NB4 (cell line): ENCODE data around the gene ROBO3.

Experiments used
- DNase-seq: peaks from one replicate; pipeline ENCODE4 v3.0.0; 2010; ENCODE audit warnings: low read depth
- H3K4me3 ChIP-seq: one replicate; pipeline ENCODE4 v1.5.1; 2011; ENCODE audit warnings: mild to moderate bottlenecking, low read depth, low read length, moderate library complexity
- MYC ChIP-seq: IDR thresholded peaks from 2 replicates; pipeline ENCODE4 v1.6.1; 2011; ENCODE audit warnings: low read depth, low read length
- POLR2A ChIP-seq: IDR thresholded peaks from 2 replicates; pipeline ENCODE4 v1.6.1; 2011; ENCODE audit warnings: mild to moderate bottlenecking; ENCODE audit not compliant: insufficient read length; ENCODE audit errors: extremely low read depth
- TF ChIP-seq, protein P1 (sequence below): IDR thresholded peaks from one replicate; pipeline ENCODE4 v1.5.1; 2012; ENCODE audit warnings: low read depth, low read length
- TF ChIP-seq, protein P2 (sequence below): IDR thresholded peaks from 2 replicates; pipeline ENCODE4 v1.6.1; 2011; ENCODE audit warnings: low read depth, low read length

ROBO3 gene

DNA sequence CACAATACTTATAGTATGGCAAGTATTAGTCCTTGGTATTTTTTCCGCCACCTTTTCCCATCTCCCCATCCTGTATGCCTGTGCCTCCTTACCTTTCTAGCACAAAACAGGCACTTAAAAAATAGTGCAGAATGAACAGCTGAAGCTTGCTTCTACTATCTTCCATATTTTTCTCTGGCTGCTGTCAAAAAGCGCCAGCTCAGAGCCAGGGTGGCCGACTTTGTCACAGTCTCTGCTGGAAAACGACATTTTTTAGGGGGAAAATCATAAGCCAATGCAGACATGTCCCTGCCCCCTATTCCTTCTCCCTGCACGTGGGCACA is 26.5 kb upstream of the ROBO3 start:
- TF ChIP-seq, protein P1, sequence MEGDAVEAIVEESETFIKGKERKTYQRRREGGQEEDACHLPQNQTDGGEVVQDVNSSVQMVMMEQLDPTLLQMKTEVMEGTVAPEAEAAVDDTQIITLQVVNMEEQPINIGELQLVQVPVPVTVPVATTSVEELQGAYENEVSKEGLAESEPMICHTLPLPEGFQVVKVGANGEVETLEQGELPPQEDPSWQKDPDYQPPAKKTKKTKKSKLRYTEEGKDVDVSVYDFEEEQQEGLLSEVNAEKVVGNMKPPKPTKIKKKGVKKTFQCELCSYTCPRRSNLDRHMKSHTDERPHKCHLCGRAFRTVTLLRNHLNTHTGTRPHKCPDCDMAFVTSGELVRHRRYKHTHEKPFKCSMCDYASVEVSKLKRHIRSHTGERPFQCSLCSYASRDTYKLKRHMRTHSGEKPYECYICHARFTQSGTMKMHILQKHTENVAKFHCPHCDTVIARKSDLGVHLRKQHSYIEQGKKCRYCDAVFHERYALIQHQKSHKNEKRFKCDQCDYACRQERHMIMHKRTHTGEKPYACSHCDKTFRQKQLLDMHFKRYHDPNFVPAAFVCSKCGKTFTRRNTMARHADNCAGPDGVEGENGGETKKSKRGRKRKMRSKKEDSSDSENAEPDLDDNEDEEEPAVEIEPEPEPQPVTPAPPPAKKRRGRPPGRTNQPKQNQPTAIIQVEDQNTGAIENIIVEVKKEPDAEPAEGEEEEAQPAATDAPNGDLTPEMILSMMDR, result no peak
- TF ChIP-seq MYC (no peak), POLR2A (no peak)
- TF ChIP-seq, protein P2, sequence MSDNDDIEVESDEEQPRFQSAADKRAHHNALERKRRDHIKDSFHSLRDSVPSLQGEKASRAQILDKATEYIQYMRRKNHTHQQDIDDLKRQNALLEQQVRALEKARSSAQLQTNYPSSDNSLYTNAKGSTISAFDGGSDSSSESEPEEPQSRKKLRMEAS, result no peak
- no peak overlapping the region for H3K4me3 ChIP-seq
- DNase-seq, result no peak

DNA sequence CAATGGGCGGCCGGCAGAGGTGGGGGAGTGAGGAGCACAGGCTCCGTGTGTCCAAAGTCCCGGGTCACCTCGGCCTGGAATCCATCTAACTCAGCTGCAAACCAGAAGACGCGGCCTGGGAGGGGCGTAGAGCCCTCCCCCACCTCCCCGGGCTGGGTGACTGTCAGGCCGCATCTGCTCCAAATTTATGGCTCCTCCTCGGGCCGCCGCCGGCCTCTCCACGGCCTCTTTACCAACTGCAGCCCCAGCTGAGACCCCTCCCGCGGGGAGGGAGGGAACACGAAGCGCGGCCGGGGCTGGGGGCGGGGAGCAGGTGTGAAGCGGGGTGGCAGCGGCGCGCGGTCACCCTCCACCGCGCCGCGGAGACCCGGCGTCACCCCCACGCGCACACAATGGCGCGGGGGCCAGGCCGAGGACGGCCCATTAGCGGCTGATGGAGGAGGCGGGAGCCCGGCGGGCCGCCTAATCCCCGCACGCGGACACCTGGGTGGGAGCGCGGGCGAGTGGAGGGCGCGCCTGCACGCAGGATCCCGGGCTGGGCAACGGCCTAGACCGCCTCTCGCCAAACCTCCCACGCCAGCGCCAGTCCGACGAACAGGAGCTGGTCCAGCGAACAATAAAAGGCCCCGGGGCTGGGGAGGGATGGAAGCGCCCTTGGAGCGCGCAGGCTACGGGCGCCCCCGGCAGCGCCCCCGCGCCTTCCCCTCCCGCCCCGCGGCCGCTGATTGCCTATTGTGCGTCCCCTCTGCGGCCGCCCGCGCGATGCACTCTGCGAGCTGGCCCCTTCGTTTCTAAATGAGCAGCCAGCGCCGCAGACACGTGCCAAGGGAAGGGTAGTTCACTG is 25.9 kb upstream of the ROBO3 start:
- TF ChIP-seq, protein P1, result no peak
- TF ChIP-seq, protein P2, result no peak
- TF ChIP-seq MYC (no peak), POLR2A (no peak)
- no peak for DNase-seq
- H3K4me3 ChIP-seq, result no peak overlapping the region

DNA sequence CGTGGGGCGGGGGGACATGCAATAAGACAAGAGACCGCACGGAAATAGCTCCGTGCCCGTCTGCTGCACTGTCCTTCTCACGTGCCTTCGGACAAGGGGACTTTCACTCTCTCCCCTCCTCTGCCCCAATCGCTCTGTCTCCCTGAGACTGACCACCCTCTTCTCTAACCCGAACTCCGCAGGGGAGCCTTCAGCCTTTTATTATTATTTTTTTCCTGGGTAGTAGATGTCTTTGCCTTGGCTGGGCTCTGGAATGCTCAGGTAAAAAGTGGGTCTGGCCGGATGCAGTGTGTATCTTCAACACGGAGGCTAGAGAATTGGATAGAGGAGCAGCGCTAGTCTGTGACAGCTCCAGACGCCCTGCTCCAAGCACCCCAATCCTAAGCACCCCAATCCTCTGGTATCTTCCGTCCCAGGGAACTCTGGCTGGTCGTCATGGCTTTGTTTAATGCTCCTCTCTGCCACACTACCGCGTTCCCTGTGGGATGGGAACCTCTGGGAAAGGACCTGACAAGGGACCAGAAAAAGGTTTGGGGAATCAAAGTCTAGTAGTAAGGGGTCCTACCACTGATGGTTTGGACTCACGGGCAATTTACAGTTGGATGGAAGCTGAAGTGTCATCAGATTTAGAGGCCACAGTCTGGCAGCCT is 25.1 kb upstream of the ROBO3 start:
- DNase-seq, result no peak
- TF ChIP-seq MYC, result no peak
- TF ChIP-seq, protein P2, result no peak
- TF ChIP-seq POLR2A, result no peak
- TF ChIP-seq, protein P1, result no peak
- no peak overlapping the region for H3K4me3 ChIP-seq

DNA sequence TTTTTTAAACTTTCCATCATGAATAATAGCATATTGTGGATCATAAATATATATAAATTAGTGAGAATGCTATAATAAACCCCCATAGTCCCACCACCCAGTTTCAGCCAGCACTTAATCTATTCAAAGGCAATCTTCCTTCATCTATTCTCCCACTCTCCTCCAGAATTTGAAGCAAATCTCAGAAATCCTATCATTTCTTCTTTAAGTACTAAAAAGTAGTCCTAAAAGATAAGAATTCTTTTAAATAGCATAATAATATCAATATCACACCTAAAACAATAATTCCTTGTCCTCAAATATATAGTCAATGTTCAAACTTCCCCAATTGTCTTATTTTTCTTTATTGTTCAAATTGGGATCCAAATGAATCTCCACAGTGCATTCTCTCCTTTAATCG is 24.6 kb upstream of the ROBO3 start:
- DNase-seq, result no peak
- TF ChIP-seq POLR2A, result no peak
- TF ChIP-seq MYC, result no peak
- TF ChIP-seq, protein P1, result no peak
- TF ChIP-seq, protein P2, result no peak
- H3K4me3 ChIP-seq, result no peak overlapping the region

DNA sequence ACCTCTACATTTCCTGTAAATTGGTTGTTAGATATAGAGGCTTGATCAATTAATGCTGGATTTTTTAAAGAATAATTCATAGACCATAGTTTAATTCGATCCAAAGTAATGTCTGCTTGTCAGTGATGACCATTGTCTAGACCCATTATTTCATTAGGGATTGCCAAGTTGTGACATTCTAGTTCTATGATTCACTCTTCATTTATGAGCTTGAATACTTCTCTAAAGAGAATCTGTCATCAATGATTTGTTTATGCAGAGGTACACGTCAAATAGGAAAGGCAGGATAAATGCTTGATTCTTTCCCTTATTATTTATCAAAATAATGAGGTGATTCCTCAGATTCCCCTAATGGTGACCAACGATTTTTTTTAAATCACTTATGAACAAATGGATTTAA is 24.0 kb upstream of the ROBO3 start:
- TF ChIP-seq, protein P1, result no peak
- TF ChIP-seq, protein P2, result no peak
- TF ChIP-seq POLR2A, result no peak
- no peak for TF ChIP-seq MYC
- no peak overlapping the region for H3K4me3 ChIP-seq
- DNase-seq, result no peak
